GM12872 (cell line): ENCODE results near the gene LRP5.

Experiments
- CTCF ChIP-seq: IDR thresholded peaks from 3 replicates; pipeline ENCODE4 v1.5.1; 2011; ENCODE audit warnings: low read depth, mild to moderate bottlenecking, low read length, moderate library complexity; ENCODE audit not compliant: insufficient read depth

LRP5 gene

GRCh38 chr11:68418648-68419047 is 106.3 kb downstream of the LRP5 start:
- no peak for TF ChIP-seq CTCF

- no peak for TF ChIP-seq CTCF
Measured at GRCh38 chr11:68420171-68420570, 107.8 kb downstream of the LRP5 start.

- TF ChIP-seq CTCF: no peak
Measured at GRCh38 chr11:68423481-68423880, 111.1 kb downstream of the LRP5 start.

GRCh38 chr11:68424101-68424632 is 111.8 kb downstream of the LRP5 start:
- TF ChIP-seq CTCF: no peak

- TF ChIP-seq CTCF: no peak
Measured at GRCh38 chr11:68424981-68425865, 112.8 kb downstream of the LRP5 start.

GRCh38 chr11:68425866-68426380 is 113.5 kb downstream of the LRP5 start:
- no peak for TF ChIP-seq CTCF

GRCh38 chr11:68429661-68430060 is 117.3 kb downstream of the LRP5 start:
- TF ChIP-seq CTCF: no peak
